HEK293 (cell line): ENCODE data around the gene IQSEC1.

ENCODE experiments used
- CTCF ChIA-PET: fragments of 350-600 bp; formaldehyde crosslinking; extraction: SDS; loops from one replicate; lab custom pipeline; 2021; ENCODE audit warnings: antibody characterized with exemption; lab: Yijun Ruan, JAX
- POLR2A ChIA-PET: fragments of 300-600 bp; formaldehyde crosslinking; extraction: SDS; loops from one replicate; lab custom pipeline; 2020; ENCODE audit warnings: antibody characterized with exemption, inconsistent platforms; lab: Yijun Ruan, JAX
- H3K27ac ChIP-seq: fragments of 200-500 bp; sonication (Bioruptor generic); 2 replicates; pipeline ENCODE4 v1.5.1; 2014; ENCODE audit warnings: low read depth, low read length, control low read depth, inconsistent platforms; ENCODE audit errors: extremely low read depth
- H3K36me3 ChIP-seq, 2 experiments: fragments of 200-500 bp in 1 of 2; sonication (Bioruptor generic) in 1 of 2; 1 replicate in 1 of 2; 2 replicates in 1 of 2; pipeline ENCODE4 v1.5.1; 2014 to 2017; ENCODE audit warnings: inconsistent platforms in 2 of 2, low read length in 2 of 2; ENCODE audit not compliant: control insufficient read depth in 2 of 2, insufficient read depth in 1 of 2
- H3K4me1 ChIP-seq: fragments of 200-500 bp; sonication (Bioruptor generic); 2 replicates; pipeline ENCODE4 v1.5.1; 2014; ENCODE audit warnings: mild to moderate bottlenecking, low read length, inconsistent platforms; ENCODE audit not compliant: control insufficient read depth, insufficient read depth
- H3K4me3 ChIP-seq: 2 replicates; pipeline ENCODE4 v1.5.1; 2011; ENCODE audit warnings: low read depth, mild to moderate bottlenecking, control low read depth, low read length, moderate library complexity
- H3K9me3 ChIP-seq: fragments of 200-500 bp; sonication (Bioruptor generic); 2 replicates; pipeline ENCODE4 v1.5.1; 2014; ENCODE audit warnings: low read depth, low read length, inconsistent platforms; ENCODE audit not compliant: control insufficient read depth, insufficient read depth
- BCL11A ChIP-seq: fragments of 450-650 bp; formaldehyde crosslinking; IDR thresholded peaks from 2 replicates; pipeline ENCODE4 v1.5.1; 2016; ENCODE audit warnings: low read depth, missing biosample characterization, missing genetic modification characterization
- FEZF1 ChIP-seq: fragments of 450-650 bp; formaldehyde crosslinking; IDR thresholded peaks from 2 replicates; pipeline ENCODE4 v1.5.1; 2016; ENCODE audit warnings: missing biosample characterization, missing genetic modification characterization
- PRDM10 ChIP-seq: fragments of 450-650 bp; formaldehyde crosslinking; IDR thresholded peaks from 2 replicates; pipeline ENCODE4 v1.5.1; 2016; ENCODE audit warnings: missing biosample characterization, missing genetic modification characterization
- SALL2 ChIP-seq: fragments of 450-650 bp; formaldehyde crosslinking; IDR thresholded peaks from 2 replicates; pipeline ENCODE4 v1.5.0; 2017; ENCODE audit warnings: missing biosample characterization, mild to moderate bottlenecking, missing genetic modification characterization, borderline replicate concordance
- SP3 ChIP-seq: fragments of 450-650 bp; formaldehyde crosslinking; IDR thresholded peaks from 2 replicates; pipeline ENCODE4 v1.5.1; 2016; ENCODE audit warnings: missing biosample characterization, missing genetic modification characterization
- TCF7L2 ChIP-seq: IDR thresholded peaks from 2 replicates; pipeline ENCODE4 v1.6.1; 2011; ENCODE audit warnings: low read depth, mild to moderate bottlenecking, inconsistent platforms, low read length, moderate library complexity, borderline replicate concordance
- ZBTB48 ChIP-seq: fragments of 450-650 bp; formaldehyde crosslinking; IDR thresholded peaks from 2 replicates; pipeline ENCODE4 v1.5.1; 2016; ENCODE audit warnings: missing biosample characterization, missing genetic modification characterization
- ZIC2 ChIP-seq: fragments of 450-650 bp; formaldehyde crosslinking; IDR thresholded peaks from 2 replicates; pipeline ENCODE4 v1.5.1; 2016; ENCODE audit warnings: missing biosample characterization, missing genetic modification characterization
- ZNF112 ChIP-seq: fragments of 450-650 bp; formaldehyde crosslinking; IDR thresholded peaks from 2 replicates; pipeline ENCODE4 v1.5.0; 2017; ENCODE audit warnings: missing biosample characterization, missing genetic modification characterization
- ZNF157 ChIP-seq: fragments of 450-650 bp; formaldehyde crosslinking; IDR thresholded peaks from 2 replicates; pipeline ENCODE4 v1.5.1; 2016; ENCODE audit warnings: missing biosample characterization, missing genetic modification characterization
- ZNF19 ChIP-seq: fragments of 450-650 bp; formaldehyde crosslinking; IDR thresholded peaks from 2 replicates; pipeline ENCODE4; 2016; ENCODE audit warnings: missing biosample characterization, missing genetic modification characterization, low read depth
- ZNF394 ChIP-seq: fragments of 450-650 bp; formaldehyde crosslinking; IDR thresholded peaks from 2 replicates; pipeline ENCODE4 v1.5.1; 2016; ENCODE audit warnings: missing biosample characterization, missing genetic modification characterization, mild to moderate bottlenecking, moderate library complexity, borderline replicate concordance
- ZNF398 ChIP-seq: fragments of 450-650 bp; formaldehyde crosslinking; IDR thresholded peaks from 2 replicates; pipeline ENCODE4 v1.5.1; 2017; ENCODE audit warnings: missing biosample characterization, missing genetic modification characterization
- ZNF404 ChIP-seq: fragments of 450-650 bp; formaldehyde crosslinking; IDR thresholded peaks from 2 replicates; pipeline ENCODE4 v1.5.1; 2017; ENCODE audit warnings: missing biosample characterization, missing genetic modification characterization
- ZNF560 ChIP-seq: fragments of 450-650 bp; formaldehyde crosslinking; IDR thresholded peaks from 2 replicates; pipeline ENCODE4 v1.5.1; 2017; ENCODE audit warnings: missing biosample characterization, missing genetic modification characterization, borderline replicate concordance
- ZNF768 ChIP-seq: fragments of 450-650 bp; formaldehyde crosslinking; IDR thresholded peaks from 2 replicates; pipeline ENCODE4 v1.5.1; 2018; ENCODE audit warnings: missing biosample characterization, mild to moderate bottlenecking, missing genetic modification characterization
- ZNF785 ChIP-seq: fragments of 450-650 bp; formaldehyde crosslinking; IDR thresholded peaks from 2 replicates; pipeline ENCODE4 v1.5.1; 2016; ENCODE audit warnings: missing biosample characterization, missing genetic modification characterization
- ZNF792 ChIP-seq: fragments of 450-650 bp; formaldehyde crosslinking; IDR thresholded peaks from 2 replicates; pipeline ENCODE4 v1.5.1; 2016; ENCODE audit warnings: missing biosample characterization, missing genetic modification characterization
- TF ChIP-seq, protein P1 (sequence below): fragments of 450-650 bp; formaldehyde crosslinking; IDR thresholded peaks from 2 replicates; pipeline ENCODE4 v1.5.1; 2016; ENCODE audit warnings: missing biosample characterization, missing genetic modification characterization, low read depth
- TF ChIP-seq, protein P2 (sequence below): fragments of 450-650 bp; formaldehyde crosslinking; IDR thresholded peaks from 2 replicates; pipeline ENCODE4; 2016; ENCODE audit warnings: missing biosample characterization, missing genetic modification characterization
- TF ChIP-seq, protein P3 (sequence below): fragments of 450-650 bp; formaldehyde crosslinking; IDR thresholded peaks from 2 replicates; pipeline ENCODE4 v1.5.1; 2016; ENCODE audit warnings: missing biosample characterization, missing genetic modification characterization

The IQSEC1 gene

GRCh38 chr3:12956316-12956660, 116.9 kb downstream of the IQSEC1 start:
- no peaks in the 10 kb centered on the region for H3K4me1 ChIP-seq
- TF ChIP-seq ZIC2 (tag by site-specific recombination), result no peak
- TF ChIP-seq ZNF560 (tag by site-specific recombination), result no peak
- TF ChIP-seq ZNF404, result no peak
- TF ChIP-seq, protein P1, sequence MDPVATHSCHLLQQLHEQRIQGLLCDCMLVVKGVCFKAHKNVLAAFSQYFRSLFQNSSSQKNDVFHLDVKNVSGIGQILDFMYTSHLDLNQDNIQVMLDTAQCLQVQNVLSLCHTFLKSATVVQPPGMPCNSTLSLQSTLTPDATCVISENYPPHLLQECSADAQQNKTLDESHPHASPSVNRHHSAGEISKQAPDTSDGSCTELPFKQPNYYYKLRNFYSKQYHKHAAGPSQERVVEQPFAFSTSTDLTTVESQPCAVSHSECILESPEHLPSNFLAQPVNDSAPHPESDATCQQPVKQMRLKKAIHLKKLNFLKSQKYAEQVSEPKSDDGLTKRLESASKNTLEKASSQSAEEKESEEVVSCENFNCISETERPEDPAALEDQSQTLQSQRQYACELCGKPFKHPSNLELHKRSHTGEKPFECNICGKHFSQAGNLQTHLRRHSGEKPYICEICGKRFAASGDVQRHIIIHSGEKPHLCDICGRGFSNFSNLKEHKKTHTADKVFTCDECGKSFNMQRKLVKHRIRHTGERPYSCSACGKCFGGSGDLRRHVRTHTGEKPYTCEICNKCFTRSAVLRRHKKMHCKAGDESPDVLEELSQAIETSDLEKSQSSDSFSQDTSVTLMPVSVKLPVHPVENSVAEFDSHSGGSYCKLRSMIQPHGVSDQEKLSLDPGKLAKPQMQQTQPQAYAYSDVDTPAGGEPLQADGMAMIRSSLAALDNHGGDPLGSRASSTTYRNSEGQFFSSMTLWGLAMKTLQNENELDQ (tag by site-specific recombination), result no peak
- no peak for TF ChIP-seq SALL2 (tag by site-specific recombination)
- no peak for TF ChIP-seq ZNF785 (tag by site-specific recombination)
- TF ChIP-seq FEZF1 (tag by site-specific recombination), result no peak
- no peak for TF ChIP-seq ZNF792 (tag by site-specific recombination)
- TF ChIP-seq PRDM10 (tag by site-specific recombination), result no peak
- no peak for TF ChIP-seq ZNF398 (tag by site-specific recombination)
- no peak for TF ChIP-seq ZNF157 (tag by site-specific recombination)
- TF ChIP-seq TCF7L2, result no peak
- TF ChIP-seq ZNF768 (tag by site-specific recombination), result no peak
- TF ChIP-seq ZNF112 (tag by site-specific recombination), result no peak
- no peak for TF ChIP-seq ZNF19 (tag by site-specific recombination)
- H3K9me3 ChIP-seq, result no peaks in the 10 kb centered on the region
- ChIA-PET POLR2A (no interaction called here), CTCF (no interaction called here)
- no peak overlapping the region for H3K27ac ChIP-seq
- no peak overlapping the region for H3K4me3 ChIP-seq
- H3K36me3 ChIP-seq, result no peaks in the 10 kb centered on the region

DNA sequence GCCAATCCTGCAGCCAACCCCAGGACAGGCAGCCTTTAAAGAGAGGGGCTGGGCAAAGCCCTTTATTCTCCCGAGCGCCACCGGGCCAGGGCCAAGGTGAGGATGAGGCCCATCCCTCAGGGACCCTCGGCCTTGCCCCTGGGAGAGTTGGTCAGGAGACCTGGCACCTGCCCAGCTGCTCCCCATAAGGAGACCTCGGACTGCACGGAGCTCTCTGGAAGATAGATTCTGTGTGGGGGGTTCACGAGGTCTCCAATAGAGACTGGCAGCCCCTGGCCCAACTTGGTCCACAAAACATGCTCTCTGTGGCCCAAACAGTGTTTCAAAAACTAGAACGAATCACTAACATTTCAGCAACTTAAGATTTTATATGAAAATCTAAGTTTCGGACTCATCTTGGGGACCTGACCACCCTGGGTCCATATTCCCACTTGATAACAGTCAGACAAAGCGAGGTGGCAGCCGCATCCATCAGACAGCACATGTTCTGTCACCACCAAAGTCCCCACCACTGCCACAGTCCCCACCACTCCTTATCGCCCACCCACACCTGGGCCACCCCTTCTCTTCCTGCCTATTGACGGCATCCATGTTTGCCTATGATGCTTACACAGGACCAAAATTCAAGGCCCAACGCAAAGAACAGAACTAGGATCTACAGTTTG, 117.4 kb downstream of the IQSEC1 start:
- POLR2A ChIA-PET, result interaction anchor here (1.4 kb wide), 1 partner anchor 12 kb away, joined by 3 read pairs; no protein-coding TSS in a partner anchor
- no peak overlapping the region for H3K27ac ChIP-seq
- no peaks in the 10 kb centered on the region for H3K4me1 ChIP-seq
- no peaks in the 10 kb centered on the region for H3K9me3 ChIP-seq
- H3K4me3 ChIP-seq, result no peak overlapping the region
- no peaks in the 10 kb centered on the region for H3K36me3 ChIP-seq
- TF ChIP-seq BCL11A (tag by site-specific recombination), result no peak
- TF ChIP-seq, protein P2, sequence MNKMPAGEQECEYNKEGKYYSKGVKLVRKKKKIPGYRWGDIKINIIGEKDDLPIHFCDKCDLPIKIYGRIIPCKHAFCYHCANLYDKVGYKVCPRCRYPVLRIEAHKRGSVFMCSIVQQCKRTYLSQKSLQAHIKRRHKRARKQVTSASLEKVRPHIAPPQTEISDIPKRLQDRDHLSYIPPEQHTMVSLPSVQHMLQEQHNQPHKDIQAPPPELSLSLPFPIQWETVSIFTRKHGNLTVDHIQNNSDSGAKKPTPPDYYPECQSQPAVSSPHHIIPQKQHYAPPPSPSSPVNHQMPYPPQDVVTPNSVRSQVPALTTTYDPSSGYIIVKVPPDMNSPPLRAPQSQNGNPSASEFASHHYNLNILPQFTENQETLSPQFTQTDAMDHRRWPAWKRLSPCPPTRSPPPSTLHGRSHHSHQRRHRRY (tag by site-specific recombination), result no peak
- TF ChIP-seq ZBTB48, result no peak
- TF ChIP-seq SP3 (tag by site-specific recombination), result no peak
- TF ChIP-seq ZNF394, result no peak
- TF ChIP-seq, protein P3, sequence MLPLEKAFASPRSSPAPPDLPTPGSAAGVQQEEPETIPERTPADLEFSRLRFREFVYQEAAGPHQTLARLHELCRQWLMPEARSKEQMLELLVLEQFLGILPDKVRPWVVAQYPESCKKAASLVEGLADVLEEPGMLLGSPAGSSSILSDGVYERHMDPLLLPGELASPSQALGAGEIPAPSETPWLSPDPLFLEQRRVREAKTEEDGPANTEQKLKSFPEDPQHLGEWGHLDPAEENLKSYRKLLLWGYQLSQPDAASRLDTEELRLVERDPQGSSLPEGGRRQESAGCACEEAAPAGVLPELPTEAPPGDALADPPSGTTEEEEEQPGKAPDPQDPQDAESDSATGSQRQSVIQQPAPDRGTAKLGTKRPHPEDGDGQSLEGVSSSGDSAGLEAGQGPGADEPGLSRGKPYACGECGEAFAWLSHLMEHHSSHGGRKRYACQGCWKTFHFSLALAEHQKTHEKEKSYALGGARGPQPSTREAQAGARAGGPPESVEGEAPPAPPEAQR (tag by site-specific recombination), result no peak
- CTCF ChIA-PET, result no interaction called here
